GM12878 (cell line): Measurements from ENCODE around the gene ACKR2. TPM values are rescaled to one million over a fixed set of nuclear protein-coding genes. Genes with fewer than 3 reads are reported as not detected.

Experiments
- ATAC-seq: fragments of 200-7000 bp; cut with Tn5 transposase; 3 replicates; pipeline ENCODE4 v1.9.1; 2020; ENCODE audit warnings: mild to moderate bottlenecking, moderate library complexity
- BruUV-seq: library from RNA; stranded (reverse); fragments of 400-500 nt; replicated peaks from 2 replicates; lab custom pipeline; 2021; lab: Mats Ljungman, UMichigan
- CTCF ChIA-PET: fragments of 300-600 bp; sonication (Branson Sonifier 250); formaldehyde crosslinking; extraction: SDS; loops from one replicate; lab custom pipeline; 2021; ENCODE audit warnings: inconsistent platforms; lab: Yijun Ruan, JAX
- POLR2A ChIA-PET: fragments of 350-600 bp; formaldehyde crosslinking; extraction: SDS; loops from one replicate; lab custom pipeline; 2021; ENCODE audit warnings: inconsistent platforms; lab: Charles Lee
- RAD21 ChIA-PET: fragments of 300-600 bp; sonication (Branson Sonifier 250); formaldehyde crosslinking; loops from one replicate; lab custom pipeline; 2023; ENCODE audit warnings: antibody characterized with exemption; ENCODE audit not compliant: unreplicated experiment; lab: Charles Lee
- SMC1A ChIA-PET: fragments of 300-600 bp; sonication (Branson Sonifier 250); formaldehyde crosslinking; loops from one replicate; lab custom pipeline; 2023; ENCODE audit not compliant: unreplicated experiment, uncharacterized antibody; lab: Charles Lee
- DNase-seq: peaks from one replicate; pipeline ENCODE4 v3.0.0-alpha.2; 2011; ENCODE audit warnings: low read depth, low spot score
- FAIRE-seq: peaks from 3 replicates; lab custom pipeline; 2011; peaks lifted over from hg19 to GRCh38; lab: Jason Lieb, UNC
- H2AFZ ChIP-seq: 2 replicates; pipeline ENCODE4 v1.6.0; 2011; ENCODE audit warnings: low read depth, low read length, control low read depth; ENCODE audit not compliant: control insufficient read depth
- H3K27ac ChIP-seq: 2 replicates; pipeline ENCODE4 v1.5.1; 2011; ENCODE audit warnings: control low read depth; ENCODE audit not compliant: control insufficient read depth, insufficient read depth
- H3K27me3 ChIP-seq, 2 experiments: replicated peaks in 1 of 2; 2 replicates each; pipeline versions ENCODE4 v1.6.0 to v1.6.1; 2011; ENCODE audit warnings: low read length in 1 of 2; ENCODE audit not compliant: control insufficient read depth in 2 of 2, insufficient read depth in 2 of 2
- H3K36me3 ChIP-seq, 2 experiments: 2 replicates each; pipeline ENCODE4 v1.5.1; 2011; ENCODE audit warnings: low read length in 1 of 2; ENCODE audit not compliant: control insufficient read depth in 2 of 2, insufficient read depth in 2 of 2
- H3K4me1 ChIP-seq: 2 replicates; pipeline ENCODE4 v1.6.1; 2011; ENCODE audit warnings: mild to moderate bottlenecking, low read length, moderate library complexity, mixed read lengths; ENCODE audit not compliant: control insufficient read depth, insufficient read depth
- H3K4me2 ChIP-seq: 2 replicates; pipeline ENCODE4 v1.6.0; 2011; ENCODE audit warnings: control low read depth; ENCODE audit not compliant: control insufficient read depth, insufficient read depth
- H3K4me3 ChIP-seq: fragments of 200-600 bp; sonication (generic); 2 replicates; pipeline ENCODE4 v1.5.1; 2016
- H3K79me2 ChIP-seq: 2 replicates; pipeline ENCODE4 v1.6.0; 2011; ENCODE audit warnings: low read length; ENCODE audit not compliant: control insufficient read depth, insufficient read depth
- H3K9ac ChIP-seq: 2 replicates; pipeline ENCODE4 v1.8.0; 2011; ENCODE audit warnings: low read length, control low read depth, mixed read lengths; ENCODE audit not compliant: control insufficient read depth, insufficient read depth
- H3K9me3 ChIP-seq: replicated peaks from 3 replicates; pipeline ENCODE4 v1.5.1; 2011; ENCODE audit warnings: mild to moderate bottlenecking, low read length; ENCODE audit not compliant: control insufficient read depth, insufficient read depth
- H4K20me1 ChIP-seq: 2 replicates; pipeline ENCODE4 v1.6.0; 2011; ENCODE audit not compliant: control insufficient read depth, insufficient read depth
- CHD4 ChIP-seq: fragments of 200-600 bp; sonication (generic); IDR thresholded peaks from 2 replicates; pipeline ENCODE4 v1.6.1; 2016; ENCODE audit warnings: mild to moderate bottlenecking
- HDAC2 ChIP-seq: fragments of 200-600 bp; sonication (generic); IDR thresholded peaks from 2 replicates; pipeline ENCODE4 v1.6.1; 2017
- JUNB ChIP-seq: IDR thresholded peaks from 2 replicates; pipeline ENCODE4 v1.6.1; 2016; ENCODE audit warnings: antibody characterized with exemption, mild to moderate bottlenecking
- NBN ChIP-seq: fragments of 450-650 bp; IDR thresholded peaks from 2 replicates; pipeline ENCODE4 v1.6.1; 2016
- NFYA ChIP-seq: IDR thresholded peaks from 2 replicates; pipeline ENCODE4 v1.6.1; 2011; ENCODE audit warnings: low read depth, mild to moderate bottlenecking, low read length, improper control_type of control experiment, borderline replicate concordance
- SMARCA5 ChIP-seq: fragments of 450-650 bp; IDR thresholded peaks from 2 replicates; pipeline ENCODE4 v1.6.1; 2017; ENCODE audit warnings: mild to moderate bottlenecking
- SRF ChIP-seq, 2 experiments: IDR thresholded peaks; 2 replicates each; pipeline ENCODE4 v1.6.1; 2011; ENCODE audit warnings: low read depth in 2 of 2, low read length in 2 of 2, mild to moderate bottlenecking in 1 of 2, moderate library complexity in 1 of 2
- SUPT20H ChIP-seq: IDR thresholded peaks from 2 replicates; pipeline ENCODE4 v1.6.1; 2011; ENCODE audit warnings: low read depth, mild to moderate bottlenecking, low read length, moderate library complexity, borderline replicate concordance; ENCODE audit not compliant: control insufficient read depth
- WGBS: methylation state at CpG from one replicate; pipeline ENCODE4 v1.1.6; 2016; ENCODE audit warnings: low lambda C conversion rate; ENCODE audit not compliant: insufficient replicate concordance, insufficient coverage; ENCODE audit errors: missing lambda C conversion rate; 5-methylcytosine and 5-hydroxymethylcytosine counted together
- in situ Hi-C: fragments of 300-500 bp; cut with MboI; formaldehyde crosslinking; loops from 9 replicates; pipeline ENCODE4 v1.14.3; 2018; ENCODE audit warnings: mixed read lengths
- intact Hi-C: fragments of 100-400 bp; cut with micrococcal nuclease; formaldehyde crosslinking; loops from one replicate; pipeline ENCODE4 v1.14.2; 2022; ENCODE audit not compliant: unreplicated experiment
- polyA plus RNA-seq, 11 experiments: library from polyadenylated mRNA; depleted of rRNA in 4 of 11; unstranded in 6 of 11; stranded (reverse) in 5 of 11; fragments of >200 nt; fragmentation: Nextera tagmentation in 4 of 11; fragmentation: Illumina TruSeq in 1 of 11; extraction: Ambion mirVana in 4 of 11; extraction: Trizol in 1 of 11; gene quantifications; 1 replicate in 1 of 11; 2 replicates in 10 of 11; pipeline versions ENCODE4 v1.2.1 to v1.2.3, GENCODE V29; 2011 to 2016; ENCODE audit warnings: inconsistent platforms in 2 of 11, missing spikeins in 2 of 11, low read depth in 1 of 11
- total RNA-seq, 4 experiments: library from RNA; depleted of rRNA in 3 of 4; stranded (reverse); fragments of >200 nt in 3 of 4; fragmentation: Illumina TruSeq in 1 of 4; extraction: Trizol in 1 of 4; gene quantifications; 2 replicates each; pipeline versions ENCODE4 v1.2.1 to v1.2.3, GENCODE V29; 2013 to 2021
- TF ChIP-seq, protein P1 (sequence below): fragments of 450-650 bp; IDR thresholded peaks from 2 replicates; pipeline ENCODE4 v1.6.1; 2017; ENCODE audit warnings: mild to moderate bottlenecking, moderate library complexity
- TF ChIP-seq, protein P2 (sequence below): IDR thresholded peaks from 2 replicates; pipeline ENCODE4 v1.6.1; 2012; ENCODE audit warnings: low read depth, low read length, improper control_type of control experiment

ACKR2 gene
- total and polyA plus RNA-seq, 10 of the 15 experiments (the other 5 are each of a cell fraction or from before 2014, with no cell fraction given): 0.05 to 0.91 (median 0.23) TPM; not detected in 2

DNA sequence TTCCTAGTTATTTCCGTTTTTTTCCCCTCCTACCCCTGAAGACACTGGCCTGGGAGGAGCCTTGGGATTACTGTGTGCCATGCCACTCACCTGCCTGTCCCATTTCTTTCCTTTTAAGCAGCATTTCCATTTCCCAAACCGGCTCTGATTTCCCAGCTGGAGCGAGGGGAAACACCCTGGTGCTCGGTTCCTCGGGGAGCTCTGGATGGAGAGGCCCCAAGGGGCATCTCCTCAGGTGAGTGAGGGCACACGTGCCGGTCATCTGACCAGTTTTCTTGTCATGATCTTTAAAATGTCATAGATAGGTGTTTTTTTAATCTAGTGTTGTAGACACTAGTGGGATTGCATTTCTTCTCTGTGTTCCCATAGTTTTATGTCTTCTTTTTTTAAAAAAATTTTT lies 99.4 kb downstream of the ACKR2 start:
- SMC1A ChIA-PET: no interaction called here

More for the DNA sequence above, 99.4 kb downstream of the ACKR2 start:
- no peak for FAIRE-seq
- in situ Hi-C loops (no loop called here), intact Hi-C loops (no loop called here)
- Histone ChIP-seq H3K4me3 (no peak overlapping the region), H3K4me2 (no peak overlapping the region), H3K36me3 (no peaks in the 10 kb centered on the region), H3K4me1 (no peaks in the 10 kb centered on the region), H3K27me3 (peaks cover 5 to 10% of the 10 kb centered on the region in 2 experiments), H3K9ac (no peak overlapping the region), H3K27ac (no peak overlapping the region), H2AFZ (no peak overlapping the region), H4K20me1 (no peaks in the 10 kb centered on the region), H3K9me3 (no peaks in the 10 kb centered on the region; the same call in 2 of the 3 replicates), H3K79me2 (no peaks in the 10 kb centered on the region)
- WGBS: 22% methylated on average over 7 of the region's 7 CpGs
- RAD21 ChIA-PET: no interaction called here
- POLR2A ChIA-PET: no interaction called here
- ATAC-seq: no peak
- DNase-seq: no peak
- TF ChIP-seq, protein P1, sequence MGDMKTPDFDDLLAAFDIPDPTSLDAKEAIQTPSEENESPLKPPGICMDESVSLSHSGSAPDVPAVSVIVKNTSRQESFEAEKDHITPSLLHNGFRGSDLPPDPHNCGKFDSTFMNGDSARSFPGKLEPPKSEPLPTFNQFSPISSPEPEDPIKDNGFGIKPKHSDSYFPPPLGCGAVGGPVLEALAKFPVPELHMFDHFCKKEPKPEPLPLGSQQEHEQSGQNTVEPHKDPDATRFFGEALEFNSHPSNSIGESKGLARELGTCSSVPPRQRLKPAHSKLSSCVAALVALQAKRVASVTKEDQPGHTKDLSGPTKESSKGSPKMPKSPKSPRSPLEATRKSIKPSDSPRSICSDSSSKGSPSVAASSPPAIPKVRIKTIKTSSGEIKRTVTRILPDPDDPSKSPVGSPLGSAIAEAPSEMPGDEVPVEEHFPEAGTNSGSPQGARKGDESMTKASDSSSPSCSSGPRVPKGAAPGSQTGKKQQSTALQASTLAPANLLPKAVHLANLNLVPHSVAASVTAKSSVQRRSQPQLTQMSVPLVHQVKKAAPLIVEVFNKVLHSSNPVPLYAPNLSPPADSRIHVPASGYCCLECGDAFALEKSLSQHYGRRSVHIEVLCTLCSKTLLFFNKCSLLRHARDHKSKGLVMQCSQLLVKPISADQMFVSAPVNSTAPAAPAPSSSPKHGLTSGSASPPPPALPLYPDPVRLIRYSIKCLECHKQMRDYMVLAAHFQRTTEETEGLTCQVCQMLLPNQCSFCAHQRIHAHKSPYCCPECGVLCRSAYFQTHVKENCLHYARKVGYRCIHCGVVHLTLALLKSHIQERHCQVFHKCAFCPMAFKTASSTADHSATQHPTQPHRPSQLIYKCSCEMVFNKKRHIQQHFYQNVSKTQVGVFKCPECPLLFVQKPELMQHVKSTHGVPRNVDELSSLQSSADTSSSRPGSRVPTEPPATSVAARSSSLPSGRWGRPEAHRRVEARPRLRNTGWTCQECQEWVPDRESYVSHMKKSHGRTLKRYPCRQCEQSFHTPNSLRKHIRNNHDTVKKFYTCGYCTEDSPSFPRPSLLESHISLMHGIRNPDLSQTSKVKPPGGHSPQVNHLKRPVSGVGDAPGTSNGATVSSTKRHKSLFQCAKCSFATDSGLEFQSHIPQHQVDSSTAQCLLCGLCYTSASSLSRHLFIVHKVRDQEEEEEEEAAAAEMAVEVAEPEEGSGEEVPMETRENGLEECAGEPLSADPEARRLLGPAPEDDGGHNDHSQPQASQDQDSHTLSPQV: no peak
- TF ChIP-seq JUNB (no peak), NFYA (no peak), SRF (IDR thresholded peaks at IDR 0.05; ENCODE audit: low read depth in 2 of 2, low read length in 2 of 2) (no peak), HDAC2 (no peak), CHD4 (no peak), SMARCA5 (no peak), NBN (no peak), SUPT20H (no peak)
- TF ChIP-seq, protein P2, sequence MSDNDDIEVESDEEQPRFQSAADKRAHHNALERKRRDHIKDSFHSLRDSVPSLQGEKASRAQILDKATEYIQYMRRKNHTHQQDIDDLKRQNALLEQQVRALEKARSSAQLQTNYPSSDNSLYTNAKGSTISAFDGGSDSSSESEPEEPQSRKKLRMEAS: no peak
- CTCF ChIA-PET: no interaction called here
- BruUV-seq: no TSS peak
